ENCODE results near the gene TYMP. TPM values are rescaled to one million over a fixed set of nuclear protein-coding genes. Genes with fewer than 3 reads are reported as not detected.
A peak's percentile ranks its signal among the peaks of the same experiment; 100 is the strongest.

The TYMP gene
- polyA plus RNA-seq, 1 of the 3 experiments (the other 2 are of a cell fraction), result 1.7 TPM

- H3K4me3 ChIP-seq (ENCODE audit: low read depth in 2 of 2, low read length in 1 of 2), result no peak overlapping the region
- no peaks in the 10 kb centered on the region for H4K20me1 ChIP-seq (ENCODE audit: insufficient read depth)
- 68% methylated on average over 15 of the region's 21 CpGs for WGBS (ENCODE audit: low lambda C conversion rate)
- TF ChIP-seq GABPA (IDR thresholded peaks at IDR 0.05; ENCODE audit: low read depth) (no peak), GATA2 (CRISPR knock-in tag; IDR thresholded peaks at IDR 0.05) (no peak)
- H3K36me3 ChIP-seq (replicated peaks in 1 of 2; ENCODE audit: control insufficient read depth in 1 of 2, insufficient read depth in 2 of 2, low read length in 1 of 2), result no peaks in the 10 kb centered on the region
- no peaks in the 10 kb centered on the region for H3K9me3 ChIP-seq
- H3K9me2 ChIP-seq, result no peaks in the 10 kb centered on the region
- POLR2A ChIA-PET, result no interaction called here
- no peaks in the 10 kb centered on the region for H3K79me2 ChIP-seq (ENCODE audit: insufficient read depth)
- H3K4me2 ChIP-seq, result peak overlapping the region; percentile 92; the same call in 1 of the 2 replicates
- no peak overlapping the region for H2AFZ ChIP-seq (ENCODE audit: low read depth)
- H3K27ac ChIP-seq (ENCODE audit: low read depth in 2 of 2, low read length in 1 of 2), result no peak overlapping the region
- H3K4me1 ChIP-seq (ENCODE audit: control insufficient read depth in 1 of 2, insufficient read depth in 2 of 2, low read depth in 1 of 2, low read length in 1 of 2), result peaks cover 0 to 21% of the 10 kb centered on the region in 2 experiments; a peak in 1 of 4 replicates
- CTCF ChIA-PET, result no interaction called here
- H3K27me3 ChIP-seq (ENCODE audit: insufficient read depth), result no peaks in the 10 kb centered on the region
- H3F3A ChIP-seq (replicated peaks; ENCODE audit: insufficient read depth), result peaks cover 19% of the 10 kb centered on the region
- DNase-seq, result no peak
- no peak overlapping the region for H3K9ac ChIP-seq
Measured at GRCh38 chr22:50530580-50530876, 716 bp upstream of the TYMP start.

- H3K9me2 ChIP-seq, result no peaks in the 10 kb centered on the region
- H4K20me1 ChIP-seq (ENCODE audit: insufficient read depth), result peaks cover under 1% of the 10 kb centered on the region; the same call in 1 of the 2 replicates
- ChIA-PET CTCF (interaction anchor here (0.6 to 2.4 kb wide), 2 partner anchors 33 to 234 kb away, joined by 3 to 13 read pairs; partner anchors contain the start of gene SYCE3), POLR2A (no interaction called here)
- no peak for DNase-seq
- no peak overlapping the region for H3K4me3 ChIP-seq (ENCODE audit: low read depth in 2 of 2, low read length in 1 of 2)
- no peaks in the 10 kb centered on the region for H3K9me3 ChIP-seq
- TF ChIP-seq SIN3A (IDR thresholded peaks at IDR 0.05; ENCODE audit: borderline replicate concordance, low read depth, low read length) (no peak), SMC3 (IDR thresholded peaks at IDR 0.05; ENCODE audit: low read depth, low read length) (no peak), NRF1 (IDR thresholded peaks at IDR 0.05; ENCODE audit: low read depth, low read length) (no peak), PBX3 (IDR thresholded peaks at IDR 0.05) (no peak), ELF1 (IDR thresholded peaks at IDR 0.05) (no peak), TAF1 (IDR thresholded peaks at IDR 0.05; ENCODE audit: borderline replicate concordance, low read depth, low read length) (no peak), IRF3 (IDR thresholded peaks at IDR 0.05; ENCODE audit: low read depth, low read length) (no peak), RAD21 (IDR thresholded peaks at IDR 0.05; ENCODE audit: low read length) (no peak), MXI1 (IDR thresholded peaks at IDR 0.05; ENCODE audit: low read depth, low read length) (no peak), RXRA (IDR thresholded peaks at IDR 0.05; ENCODE audit: borderline replicate concordance, low read depth) (no peak), USF1 (IDR thresholded peaks at IDR 0.05; ENCODE audit: borderline replicate concordance, low read depth) (no peak), USF2 (IDR thresholded peaks at IDR 0.05; ENCODE audit: borderline replicate concordance, low read depth, low read length) (no peak), ZBTB33 (IDR thresholded peaks at IDR 0.05; ENCODE audit: borderline replicate concordance, low read depth) (no peak), GABPA (IDR thresholded peaks at IDR 0.05; ENCODE audit: low read depth) (no peak), MEF2A (IDR thresholded peaks at IDR 0.05; ENCODE audit: borderline replicate concordance, low read depth) (no peak), JUND (IDR thresholded peaks at IDR 0.05) (no peak), RCOR1 (IDR thresholded peaks at IDR 0.05; ENCODE audit: low read length) (no peak), TEAD4 (IDR thresholded peaks at IDR 0.05; ENCODE audit: borderline replicate concordance, insufficient read depth) (no peak), CTCF (IDR thresholded peaks at IDR 0.05) (no peak)
- H3K27me3 ChIP-seq (ENCODE audit: insufficient read depth), result no peaks in the 10 kb centered on the region
- 98% methylated on average over 12 of the region's 50 CpGs for WGBS (ENCODE audit: low lambda C conversion rate)
- H3K4me1 ChIP-seq (ENCODE audit: control insufficient read depth in 1 of 2, insufficient read depth in 2 of 2, low read depth in 1 of 2, low read length in 1 of 2), result peaks cover 1 to 25% of the 10 kb centered on the region in 2 experiments; a peak in 1 of 4 replicates
- peaks cover 19% of the 10 kb centered on the region for H3F3A ChIP-seq (replicated peaks; ENCODE audit: insufficient read depth)
- H2AFZ ChIP-seq (ENCODE audit: low read depth), result no peak overlapping the region
- no peak overlapping the region for H3K27ac ChIP-seq (ENCODE audit: low read depth in 2 of 2, low read length in 1 of 2)
- no peak overlapping the region for H3K4me2 ChIP-seq
- H3K9ac ChIP-seq, result no peak overlapping the region
- peaks cover 1% of the 10 kb centered on the region for H3K79me2 ChIP-seq (ENCODE audit: insufficient read depth)
- no peaks in the 10 kb centered on the region for H3K36me3 ChIP-seq (replicated peaks in 1 of 2; ENCODE audit: control insufficient read depth in 1 of 2, insufficient read depth in 2 of 2, low read length in 1 of 2)
Measured at GRCh38 chr22:50529416-50529896, 356 bp downstream of the TYMP start.

All from SK-N-SH (cell line).